ENCODE measurements around the gene ARHGAP28. TPM values are rescaled to one million over a fixed set of nuclear protein-coding genes. Genes with fewer than 3 reads are reported as not detected.

The ARHGAP28 gene, protein sequence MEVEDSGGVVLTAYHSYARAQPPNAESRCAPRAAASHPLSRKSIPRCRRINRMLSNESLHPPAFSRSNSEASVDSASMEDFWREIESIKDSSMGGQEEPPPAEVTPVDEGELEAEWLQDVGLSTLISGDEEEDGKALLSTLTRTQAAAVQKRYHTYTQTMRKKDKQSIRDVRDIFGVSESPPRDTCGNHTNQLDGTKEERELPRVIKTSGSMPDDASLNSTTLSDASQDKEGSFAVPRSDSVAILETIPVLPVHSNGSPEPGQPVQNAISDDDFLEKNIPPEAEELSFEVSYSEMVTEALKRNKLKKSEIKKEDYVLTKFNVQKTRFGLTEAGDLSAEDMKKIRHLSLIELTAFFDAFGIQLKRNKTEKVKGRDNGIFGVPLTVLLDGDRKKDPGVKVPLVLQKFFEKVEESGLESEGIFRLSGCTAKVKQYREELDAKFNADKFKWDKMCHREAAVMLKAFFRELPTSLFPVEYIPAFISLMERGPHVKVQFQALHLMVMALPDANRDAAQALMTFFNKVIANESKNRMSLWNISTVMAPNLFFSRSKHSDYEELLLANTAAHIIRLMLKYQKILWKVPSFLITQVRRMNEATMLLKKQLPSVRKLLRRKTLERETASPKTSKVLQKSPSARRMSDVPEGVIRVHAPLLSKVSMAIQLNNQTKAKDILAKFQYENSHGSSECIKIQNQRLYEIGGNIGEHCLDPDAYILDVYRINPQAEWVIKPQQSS
- 0.30 and 2.1 TPM in 2 replicates for total RNA-seq

DNA sequence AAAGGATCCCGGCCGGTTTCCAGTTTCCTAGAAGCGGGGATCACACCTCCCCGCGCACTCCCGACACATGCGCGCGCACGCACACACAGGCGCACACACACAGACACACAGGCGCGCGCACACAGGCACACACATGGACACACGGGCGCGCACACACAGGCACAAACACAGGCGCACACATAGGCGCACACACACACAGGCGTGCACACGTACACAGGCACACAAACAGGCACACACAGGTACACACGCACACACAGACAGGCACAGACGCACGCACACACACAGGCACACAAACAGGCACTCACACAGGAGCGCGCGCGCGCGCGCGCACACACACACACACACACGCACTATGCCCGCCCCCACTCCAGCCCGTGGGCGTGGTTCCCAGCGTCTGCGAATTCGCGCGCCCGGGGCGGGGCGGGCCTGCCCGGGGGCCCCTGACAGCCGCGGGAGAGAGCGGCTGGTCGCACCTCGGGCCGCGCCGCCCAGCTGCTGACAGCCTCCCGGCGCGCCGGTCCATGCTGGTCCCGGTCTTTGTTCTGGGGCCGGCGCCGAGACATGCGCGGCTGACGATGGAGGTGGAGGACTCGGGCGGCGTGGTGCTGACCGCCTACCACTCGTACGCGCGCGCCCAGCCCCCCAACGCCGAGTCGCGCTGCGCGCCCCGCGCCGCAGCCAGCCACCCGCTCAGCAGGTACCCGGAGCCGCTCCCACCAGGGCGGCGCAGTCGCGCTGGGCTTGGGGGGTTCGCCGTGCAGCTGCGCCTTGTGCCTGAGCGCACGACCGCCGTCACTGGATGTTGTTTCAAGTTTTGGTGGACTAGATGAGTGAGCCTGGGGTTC is at the start of gene ARHGAP28:
TSS of gene ARHGAP28 (plus strand) at position 470 of the 845 bp plus-strand sequence. CDS start at position 576, 106 bp downstream.

